Caco-2 (cell line): ENCODE data around the gene CAMK2D. TPM values are rescaled to one million over a fixed set of nuclear protein-coding genes. Genes with fewer than 3 reads are reported as not detected.

Experiments used
- BruUV-seq: library from RNA; stranded (reverse); fragments of 400-500 nt; replicated peaks from 2 replicates; lab custom pipeline; 2021; lab: Mats Ljungman, UMichigan
- CTCF ChIA-PET: fragments of 300-600 bp; sonication (Branson Sonifier 250); formaldehyde crosslinking; loops from one replicate; lab custom pipeline; 2022; ENCODE audit warnings: antibody characterized with exemption; lab: Charles Lee
- POLR2A ChIA-PET: fragments of 300-600 bp; sonication (Branson Sonifier 250); formaldehyde crosslinking; loops from one replicate; lab custom pipeline; 2022; ENCODE audit warnings: antibody characterized with exemption; lab: Charles Lee
- DNase-seq, 2 experiments: peaks; one replicate each; pipeline versions ENCODE4 v3.0.0 to v3.0.0-alpha.2; 2020 to 2022
- H3K27me3 ChIP-seq: replicated peaks from 2 replicates; pipeline ENCODE4 v1.6.0; 2011; ENCODE audit warnings: low read length; ENCODE audit not compliant: control insufficient read depth, insufficient read depth
- H3K36me3 ChIP-seq: 2 replicates; pipeline ENCODE4 v1.5.1; 2011; ENCODE audit warnings: low read length; ENCODE audit not compliant: control insufficient read depth, insufficient read depth
- H3K4me1 ChIP-seq: fragments of 250-450 bp; sonication (Bioruptor Pico); 2 replicates; pipeline ENCODE4 v1.5.1; 2020; ENCODE audit warnings: mild to moderate bottlenecking
- H3K4me3 ChIP-seq: 2 replicates; pipeline ENCODE4 v1.5.1; 2011; ENCODE audit warnings: low read depth, mild to moderate bottlenecking, control low read depth, low read length
- H3K9me3 ChIP-seq: fragments of 250-450 bp; sonication (Bioruptor Pico); 2 replicates; pipeline ENCODE4 v1.5.1; 2020; ENCODE audit warnings: mild to moderate bottlenecking, moderate library complexity
- H3K27ac Mint-ChIP-seq: one replicate; pipeline ENCODE4 v1.8.0; 2022; ENCODE audit warnings: mixed read lengths; ENCODE audit not compliant: unreplicated experiment
- H3K27me3 Mint-ChIP-seq: one replicate; pipeline ENCODE4 v1.8.0; 2022; ENCODE audit warnings: mixed read lengths; ENCODE audit not compliant: insufficient read depth, unreplicated experiment
- H3K36me3 Mint-ChIP-seq: one replicate; pipeline ENCODE4 v1.8.0; 2022; ENCODE audit warnings: mild to moderate bottlenecking, mixed read lengths; ENCODE audit not compliant: insufficient read depth, unreplicated experiment
- H3K4me1 Mint-ChIP-seq: one replicate; pipeline ENCODE4 v1.8.0; 2022; ENCODE audit warnings: low read depth, mixed read lengths; ENCODE audit not compliant: unreplicated experiment
- H3K4me3 Mint-ChIP-seq: one replicate; pipeline ENCODE4 v1.8.0; 2022; ENCODE audit warnings: mild to moderate bottlenecking, moderate library complexity, mixed read lengths; ENCODE audit not compliant: unreplicated experiment
- H3K9me3 Mint-ChIP-seq: one replicate; pipeline ENCODE4 v1.8.0; 2022; ENCODE audit warnings: mixed read lengths; ENCODE audit not compliant: unreplicated experiment
- intact Hi-C: fragments of 100-400 bp; cut with micrococcal nuclease; formaldehyde crosslinking; loops from one replicate; pipeline ENCODE4 v1.10.0; 2022; ENCODE audit not compliant: unreplicated experiment
- total RNA-seq: library from RNA; stranded (reverse); gene quantifications from 2 replicates; pipeline ENCODE4 v1.2.3, GENCODE V29; 2022
- TF ChIP-seq, protein P1 (sequence below), 2 experiments: fragments of 200-600 bp in 1 of 2; IDR thresholded peaks; 1 replicate in 1 of 2; 2 replicates in 1 of 2; pipeline versions ENCODE4 v1.5.1 to v1.8.0; 2011 to 2022; ENCODE audit warnings: antibody characterized with exemption in 1 of 2, control low read depth in 1 of 2, inconsistent platforms in 1 of 2, low read depth in 1 of 2, low read length in 1 of 2, mild to moderate bottlenecking in 1 of 2, moderate library complexity in 1 of 2; ENCODE audit not compliant: insufficient read depth in 1 of 2, severe bottlenecking in 1 of 2, unreplicated experiment in 1 of 2

CAMK2D gene
- total RNA-seq, 1 experiment from 2014 or later = 65.6 TPM

DNA sequence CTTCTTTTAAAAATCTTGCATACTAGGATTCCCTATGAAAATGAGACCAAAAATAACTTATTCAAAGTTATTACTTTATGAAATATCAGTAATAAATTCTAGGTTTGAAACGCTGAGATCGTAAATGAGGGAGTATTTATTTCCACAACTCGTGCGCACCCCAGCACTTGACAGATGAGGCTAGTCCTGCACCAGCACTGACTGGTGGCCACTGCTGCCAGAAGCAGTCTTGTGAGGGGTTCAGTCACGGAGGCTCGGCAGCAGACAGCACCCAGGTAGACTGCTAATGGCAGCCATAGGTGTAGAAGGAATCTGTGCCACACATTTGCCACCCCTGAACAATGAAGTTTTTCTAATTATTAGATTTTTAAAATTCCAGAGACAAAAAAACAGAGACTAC lies 248.7 kb downstream of the CAMK2D start:
- Histone ChIP-seq H3K4me3 (no peak overlapping the region), H3K27me3 (no peaks in the 10 kb centered on the region), H3K4me1 (no peaks in the 10 kb centered on the region), H3K9me3 (no peaks in the 10 kb centered on the region), H3K36me3 (no peaks in the 10 kb centered on the region)
- TF ChIP-seq, protein P1, sequence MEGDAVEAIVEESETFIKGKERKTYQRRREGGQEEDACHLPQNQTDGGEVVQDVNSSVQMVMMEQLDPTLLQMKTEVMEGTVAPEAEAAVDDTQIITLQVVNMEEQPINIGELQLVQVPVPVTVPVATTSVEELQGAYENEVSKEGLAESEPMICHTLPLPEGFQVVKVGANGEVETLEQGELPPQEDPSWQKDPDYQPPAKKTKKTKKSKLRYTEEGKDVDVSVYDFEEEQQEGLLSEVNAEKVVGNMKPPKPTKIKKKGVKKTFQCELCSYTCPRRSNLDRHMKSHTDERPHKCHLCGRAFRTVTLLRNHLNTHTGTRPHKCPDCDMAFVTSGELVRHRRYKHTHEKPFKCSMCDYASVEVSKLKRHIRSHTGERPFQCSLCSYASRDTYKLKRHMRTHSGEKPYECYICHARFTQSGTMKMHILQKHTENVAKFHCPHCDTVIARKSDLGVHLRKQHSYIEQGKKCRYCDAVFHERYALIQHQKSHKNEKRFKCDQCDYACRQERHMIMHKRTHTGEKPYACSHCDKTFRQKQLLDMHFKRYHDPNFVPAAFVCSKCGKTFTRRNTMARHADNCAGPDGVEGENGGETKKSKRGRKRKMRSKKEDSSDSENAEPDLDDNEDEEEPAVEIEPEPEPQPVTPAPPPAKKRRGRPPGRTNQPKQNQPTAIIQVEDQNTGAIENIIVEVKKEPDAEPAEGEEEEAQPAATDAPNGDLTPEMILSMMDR (IDR thresholded peaks at IDR 0.05; ENCODE audit: insufficient read depth in 1 of 2, low read depth in 1 of 2, low read length in 1 of 2, severe bottlenecking in 1 of 2, unreplicated experiment in 1 of 2) = no peak
- H3K4me3 Mint-ChIP-seq = no peak overlapping the region
- no peak overlapping the region for H3K27ac Mint-ChIP-seq
- ChIA-PET POLR2A (no interaction called here), CTCF (no interaction called here)
- no peaks in the 10 kb centered on the region for H3K4me1 Mint-ChIP-seq
- intact Hi-C loops = no loop called here
- H3K36me3 Mint-ChIP-seq = peaks cover 26% of the 10 kb centered on the region
- no peak for DNase-seq
- no peaks in the 10 kb centered on the region for H3K27me3 Mint-ChIP-seq
- no peaks in the 10 kb centered on the region for H3K9me3 Mint-ChIP-seq
- BruUV-seq = no TSS peak

DNA sequence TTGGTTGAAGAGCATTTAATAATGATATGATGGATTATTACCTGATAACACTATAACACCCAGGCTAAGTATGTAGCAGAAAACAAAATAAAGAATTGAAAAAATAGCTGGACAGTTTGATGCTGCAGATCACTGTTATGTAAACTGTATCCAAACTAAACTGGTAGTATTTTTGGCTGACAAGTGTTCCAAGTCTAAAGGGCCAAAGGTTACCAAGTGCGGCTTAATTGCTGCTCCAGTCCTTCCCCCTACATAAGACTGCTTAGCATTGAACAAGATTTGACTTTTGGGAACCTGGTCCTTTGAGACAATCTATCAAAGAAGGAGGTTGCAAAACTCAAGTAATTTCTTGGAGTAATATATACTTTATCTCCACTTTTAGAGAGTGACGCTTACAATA lies 249.6 kb downstream of the CAMK2D start:
- Histone ChIP-seq H3K36me3 (no peaks in the 10 kb centered on the region), H3K4me1 (no peaks in the 10 kb centered on the region), H3K4me3 (no peak overlapping the region), H3K27me3 (no peaks in the 10 kb centered on the region), H3K9me3 (no peaks in the 10 kb centered on the region)
- peaks cover 26% of the 10 kb centered on the region for H3K36me3 Mint-ChIP-seq
- no peak overlapping the region for H3K27ac Mint-ChIP-seq
- H3K27me3 Mint-ChIP-seq = no peaks in the 10 kb centered on the region
- intact Hi-C loops = no loop called here
- TF ChIP-seq, protein P1 (IDR thresholded peaks at IDR 0.05; ENCODE audit: insufficient read depth in 1 of 2, low read depth in 1 of 2, low read length in 1 of 2, severe bottlenecking in 1 of 2, unreplicated experiment in 1 of 2) = no peak
- ChIA-PET POLR2A (no interaction called here), CTCF (no interaction called here)
- no peak overlapping the region for H3K4me3 Mint-ChIP-seq
- no peaks in the 10 kb centered on the region for H3K9me3 Mint-ChIP-seq
- H3K4me1 Mint-ChIP-seq = no peaks in the 10 kb centered on the region
- no peak for DNase-seq
- no TSS peak for BruUV-seq

DNA sequence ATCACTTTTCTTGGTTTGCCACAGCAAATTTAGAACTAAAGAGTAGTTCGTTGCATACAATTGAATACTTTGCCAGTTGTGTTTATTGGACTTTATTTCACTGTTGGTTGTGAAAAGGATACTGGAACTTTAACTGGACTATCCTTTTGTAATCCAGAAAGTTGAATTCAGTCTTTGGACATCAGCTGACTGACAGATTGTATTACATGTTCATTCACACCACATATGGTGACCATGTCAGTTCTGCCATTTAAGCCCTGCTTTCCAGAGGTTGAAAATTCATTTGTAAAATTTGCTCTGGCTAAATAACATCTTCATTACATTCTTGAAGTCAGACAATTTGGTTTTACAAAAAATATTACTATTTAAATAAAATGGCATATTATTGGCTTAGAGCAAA lies 251.7 kb downstream of the CAMK2D start:
- Mint-ChIP-seq H3K4me3 (no peak overlapping the region), H3K4me1 (no peaks in the 10 kb centered on the region), H3K9me3 (no peaks in the 10 kb centered on the region), H3K27ac (no peak overlapping the region), H3K36me3 (peaks cover 25% of the 10 kb centered on the region), H3K27me3 (no peaks in the 10 kb centered on the region)
- DNase-seq = no peak
- no peaks in the 10 kb centered on the region for H3K27me3 ChIP-seq
- H3K9me3 ChIP-seq = no peaks in the 10 kb centered on the region
- TF ChIP-seq, protein P1 (IDR thresholded peaks at IDR 0.05; ENCODE audit: insufficient read depth in 1 of 2, low read depth in 1 of 2, low read length in 1 of 2, severe bottlenecking in 1 of 2, unreplicated experiment in 1 of 2) = no peak
- POLR2A ChIA-PET = no interaction called here
- H3K36me3 ChIP-seq = no peaks in the 10 kb centered on the region
- H3K4me3 ChIP-seq = no peak overlapping the region
- intact Hi-C loops = no loop called here
- CTCF ChIA-PET = no interaction called here
- no peaks in the 10 kb centered on the region for H3K4me1 ChIP-seq
- no TSS peak for BruUV-seq
